ENCODE measurements around the gene SLC39A11.
"Not testable (repeated sequence)": the region's sequence is repeated elsewhere in the genome, so short reads cannot be mapped to it uniquely, and the experiment has no call there.

SLC39A11 gene

GRCh38 chr17:72733619-72734282, 358.7 kb downstream of the SLC39A11 start:
- DNase-seq = no peak

GRCh38 chr17:72732893-72733618, 359.4 kb downstream of the SLC39A11 start:
- no peak for DNase-seq

- no peak for DNase-seq
These were observed 362.4 kb downstream of the SLC39A11 start for GRCh38 chr17:72730077-72730476.

- peak; percentile 31 for DNase-seq
These were observed 365.6 kb downstream of the SLC39A11 start for GRCh38 chr17:72726936-72727335.

GRCh38 chr17:72725433-72726068, 366.9 kb downstream of the SLC39A11 start:
- DNase-seq = peak; percentile 57

GRCh38 chr17:72724267-72724666, 368.2 kb downstream of the SLC39A11 start:
- peak; percentile 26 for DNase-seq

GRCh38 chr17:72723711-72724110, 368.8 kb downstream of the SLC39A11 start:
- DNase-seq = no peak

GRCh38 chr17:72720494-72720825, 372.0 kb downstream of the SLC39A11 start:
- no peak for DNase-seq

- DNase-seq = no peak
These were observed 372.7 kb downstream of the SLC39A11 start for GRCh38 chr17:72719578-72720493.

GRCh38 chr17:72719206-72719577, 373.3 kb downstream of the SLC39A11 start:
- no peak for DNase-seq

GRCh38 chr17:72717676-72718075, 374.8 kb downstream of the SLC39A11 start:
- DNase-seq = no peak

GRCh38 chr17:72717276-72717675, 375.2 kb downstream of the SLC39A11 start:
- no peak for DNase-seq

GRCh38 chr17:72715906-72716572, 376.4 kb downstream of the SLC39A11 start:
- peak; percentile 93 for DNase-seq

- no peak for DNase-seq
These were observed 378.0 kb downstream of the SLC39A11 start for GRCh38 chr17:72714357-72714966.

GRCh38 chr17:72713701-72714100, 378.8 kb downstream of the SLC39A11 start:
- DNase-seq = no peak

GRCh38 chr17:72711521-72712310, 380.8 kb downstream of the SLC39A11 start:
- DNase-seq = no peak

- DNase-seq = no peak
These were observed 381.7 kb downstream of the SLC39A11 start for GRCh38 chr17:72710834-72711233.

- no peak for DNase-seq
These were observed 382.3 kb downstream of the SLC39A11 start for GRCh38 chr17:72710202-72710601.

GRCh38 chr17:72708682-72709081, 383.8 kb downstream of the SLC39A11 start:
- DNase-seq = not testable (repeated sequence)

- no peak for DNase-seq
These were observed 384.6 kb downstream of the SLC39A11 start for GRCh38 chr17:72707881-72708280.

GRCh38 chr17:72706396-72706981, 386.0 kb downstream of the SLC39A11 start:
- DNase-seq = no peak
